Progenitor cell of endocrine pancreas (in vitro differentiated cells): ENCODE measurements around the gene MPIG6B. TPM values are rescaled to one million over a fixed set of nuclear protein-coding genes. Genes with fewer than 3 reads are reported as not detected.

Experiments used
- DNase-seq: peaks from one replicate; pipeline ENCODE4 v3.0.0; 2021; ENCODE audit warnings: low spot score; ENCODE audit not compliant: unreplicated experiment
- H3K27ac Mint-ChIP-seq: 2 replicates; pipeline ENCODE4 v1.8.0; 2021; ENCODE audit warnings: mild to moderate bottlenecking, moderate library complexity, mixed read lengths
- H3K27me3 Mint-ChIP-seq: 2 replicates; pipeline ENCODE4 v1.8.0; 2021; ENCODE audit warnings: mixed read lengths
- H3K36me3 Mint-ChIP-seq: 2 replicates; pipeline ENCODE4 v1.8.0; 2022; ENCODE audit warnings: mixed read lengths; ENCODE audit not compliant: insufficient read depth
- H3K4me1 Mint-ChIP-seq: 2 replicates; pipeline ENCODE4 v1.8.0; 2021; ENCODE audit warnings: low read depth, mixed read lengths
- H3K4me3 Mint-ChIP-seq: 2 replicates; pipeline ENCODE4 v1.8.0; 2021; ENCODE audit warnings: low read depth, mild to moderate bottlenecking, moderate library complexity, mixed read lengths
- H3K9me3 Mint-ChIP-seq: 2 replicates; pipeline ENCODE4 v1.8.0; 2021; ENCODE audit warnings: low read depth, mixed read lengths
- total RNA-seq: library from RNA; stranded (reverse); gene quantifications from 2 replicates; pipeline ENCODE4 v1.2.1, GENCODE V29; 2021
- TF ChIP-seq, protein P1 (sequence below): fragments of 200-600 bp; sonication (generic); IDR thresholded peaks from one replicate; pipeline ENCODE4 v1.5.0; 2021; ENCODE audit warnings: antibody characterized with exemption, mild to moderate bottlenecking; ENCODE audit not compliant: unreplicated experiment

Gene MPIG6B
- total RNA-seq, 1 donor from 2014 or later: not detected

DNA sequence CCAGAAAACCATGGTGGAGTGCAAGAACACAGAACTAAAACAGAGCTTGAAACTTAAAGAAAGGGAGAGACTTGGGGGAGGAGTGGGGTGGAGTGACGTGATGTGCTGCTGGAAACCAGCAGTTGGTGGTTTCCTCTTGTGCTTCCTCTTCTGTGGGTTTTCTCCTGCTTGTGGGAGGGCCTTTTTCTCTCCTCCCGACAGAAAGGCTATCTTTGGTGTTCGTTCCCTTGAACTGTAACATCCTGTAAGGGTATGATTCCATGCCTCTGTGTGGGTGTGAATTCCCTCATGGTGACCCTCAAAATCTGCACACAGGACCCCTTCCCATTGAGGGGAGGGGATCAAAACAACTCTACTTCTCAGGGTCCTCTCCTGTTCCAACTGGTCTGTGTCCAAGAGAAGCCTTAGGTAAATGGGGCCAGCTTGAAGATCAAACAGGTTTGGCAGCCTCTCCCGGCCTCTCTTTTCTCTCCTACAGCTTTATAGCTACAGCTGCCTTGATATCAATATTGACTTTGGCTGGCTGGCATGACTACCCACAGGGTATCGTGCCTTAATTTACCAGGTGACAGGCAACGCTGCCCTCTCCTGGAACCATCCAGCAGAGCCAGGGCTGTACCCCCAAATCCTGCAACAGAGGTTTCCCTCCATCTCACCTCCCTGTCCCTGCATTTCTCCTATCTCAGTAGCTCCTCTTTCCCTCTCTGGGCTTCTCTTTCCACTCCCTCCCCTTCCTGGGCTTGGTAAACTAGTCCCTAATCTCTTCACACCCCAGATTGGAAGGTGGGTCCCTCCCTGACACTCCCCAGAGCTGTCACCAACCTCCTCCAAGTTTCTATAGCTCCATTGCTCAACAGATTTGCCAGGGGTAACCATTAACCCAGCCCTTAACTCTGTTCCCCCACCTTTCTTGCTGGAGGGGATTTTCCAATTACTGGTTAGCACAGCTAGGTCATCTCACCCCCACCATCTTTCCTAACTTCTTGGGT lies 15.1 kb downstream of the MPIG6B start:
- Mint-ChIP-seq H3K27me3 (no peaks in the 10 kb centered on the region), H3K36me3 (peaks cover 8% of the 10 kb centered on the region), H3K4me3 (peak overlapping the region; percentile 99), H3K27ac (peak overlapping the region; percentile 98), H3K4me1 (peaks cover 47% of the 10 kb centered on the region), H3K9me3 (no peaks in the 10 kb centered on the region)
- no peak for DNase-seq
- TF ChIP-seq, protein P1, sequence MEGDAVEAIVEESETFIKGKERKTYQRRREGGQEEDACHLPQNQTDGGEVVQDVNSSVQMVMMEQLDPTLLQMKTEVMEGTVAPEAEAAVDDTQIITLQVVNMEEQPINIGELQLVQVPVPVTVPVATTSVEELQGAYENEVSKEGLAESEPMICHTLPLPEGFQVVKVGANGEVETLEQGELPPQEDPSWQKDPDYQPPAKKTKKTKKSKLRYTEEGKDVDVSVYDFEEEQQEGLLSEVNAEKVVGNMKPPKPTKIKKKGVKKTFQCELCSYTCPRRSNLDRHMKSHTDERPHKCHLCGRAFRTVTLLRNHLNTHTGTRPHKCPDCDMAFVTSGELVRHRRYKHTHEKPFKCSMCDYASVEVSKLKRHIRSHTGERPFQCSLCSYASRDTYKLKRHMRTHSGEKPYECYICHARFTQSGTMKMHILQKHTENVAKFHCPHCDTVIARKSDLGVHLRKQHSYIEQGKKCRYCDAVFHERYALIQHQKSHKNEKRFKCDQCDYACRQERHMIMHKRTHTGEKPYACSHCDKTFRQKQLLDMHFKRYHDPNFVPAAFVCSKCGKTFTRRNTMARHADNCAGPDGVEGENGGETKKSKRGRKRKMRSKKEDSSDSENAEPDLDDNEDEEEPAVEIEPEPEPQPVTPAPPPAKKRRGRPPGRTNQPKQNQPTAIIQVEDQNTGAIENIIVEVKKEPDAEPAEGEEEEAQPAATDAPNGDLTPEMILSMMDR: no peak

GRCh38 chr6:31739639-31740396 lies 16.6 kb downstream of the MPIG6B start, which contains the start of gene MSH5:
MSH5 (plus strand) TSS chr6:31740005; CDS start chr6:31740467, 462 bp downstream.
- H3K27ac Mint-ChIP-seq: peak within 1 kb of the TSS; percentile 98
- H3K4me1 Mint-ChIP-seq: peaks cover 39% of the 10 kb centered on the region
- TF ChIP-seq, protein P1: no peak
- peak; percentile 94 for DNase-seq
- H3K27me3 Mint-ChIP-seq: no peaks in the 10 kb centered on the region
- H3K36me3 Mint-ChIP-seq: peaks cover 2% of the 10 kb centered on the region
- no peaks in the 10 kb centered on the region for H3K9me3 Mint-ChIP-seq
- H3K4me3 Mint-ChIP-seq: peak within 1 kb of the TSS; percentile 99

- Mint-ChIP-seq H3K4me3 (peak overlapping the region; percentile 83), H3K27ac (peak overlapping the region; percentile 98), H3K4me1 (peaks cover 37% of the 10 kb centered on the region), H3K9me3 (no peaks in the 10 kb centered on the region), H3K36me3 (peaks cover 2% of the 10 kb centered on the region), H3K27me3 (no peaks in the 10 kb centered on the region)
- no peak for DNase-seq
- TF ChIP-seq, protein P1: no peak
Observed at GRCh38 chr6:31740397-31741223, 17.4 kb downstream of the MPIG6B start.

GRCh38 chr6:31741815-31742214 lies 18.6 kb downstream of the MPIG6B start:
- peak overlapping the region; percentile 26 for H3K4me3 Mint-ChIP-seq
- no peaks in the 10 kb centered on the region for H3K9me3 Mint-ChIP-seq
- H3K27me3 Mint-ChIP-seq: no peaks in the 10 kb centered on the region
- no peak overlapping the region for H3K27ac Mint-ChIP-seq
- H3K4me1 Mint-ChIP-seq: peaks cover 29% of the 10 kb centered on the region
- TF ChIP-seq, protein P1: no peak
- peaks cover 2% of the 10 kb centered on the region for H3K36me3 Mint-ChIP-seq
- no peak for DNase-seq
